Activated T-helper 2 cell treated with anti-CD3 and anti-CD28 coated beads, Interferon-gamma antibody, Interleukin-2, Interleukin-4, amounts not matched to agents 10 μg/mL and 5 μg/mL and 100 μg/mL, durations not matched to agents 14 hours and 24 hours and 36 hours (primary cell): ENCODE results near the gene OAF. TPM values are rescaled to one million over a fixed set of nuclear protein-coding genes. Genes with fewer than 3 reads are reported as not detected.

Experiments
- DNase-seq: peaks from one replicate; pipeline ENCODE4 v3.0.0; 2021; ENCODE audit warnings: low spot score
- H3K27ac Mint-ChIP-seq: one replicate; pipeline ENCODE4 v1.8.0; 2021; ENCODE audit warnings: mixed read lengths
- H3K27me3 Mint-ChIP-seq: one replicate; pipeline ENCODE4 v1.8.0; 2021; ENCODE audit warnings: low read depth, mixed read lengths
- H3K36me3 Mint-ChIP-seq: one replicate; pipeline ENCODE4 v1.8.0; 2021; ENCODE audit warnings: low read depth, mixed read lengths
- H3K4me1 Mint-ChIP-seq: one replicate; pipeline ENCODE4 v1.8.0; 2021; ENCODE audit warnings: low read depth, mixed read lengths
- H3K4me3 Mint-ChIP-seq: one replicate; pipeline ENCODE4 v1.8.0; 2021; ENCODE audit warnings: low read depth, mild to moderate bottlenecking, moderate library complexity, mixed read lengths
- H3K9me3 Mint-ChIP-seq: one replicate; pipeline ENCODE4 v1.8.0; 2021; ENCODE audit warnings: mixed read lengths
- intact Hi-C: fragments of 100-400 bp; cut with micrococcal nuclease; formaldehyde crosslinking; loops from one replicate; pipeline ENCODE4 v1.15.1; 2023
- total RNA-seq: library from RNA; stranded (reverse); gene quantifications from 2 replicates; pipeline ENCODE4 v1.2.3, GENCODE V29; 2022

Gene OAF
- total RNA-seq, 1 donor from 2014 or later: 2.9 TPM

- Mint-ChIP-seq H3K36me3 (no peaks in the 10 kb centered on the region), H3K4me3 (no peak overlapping the region), H3K9me3 (no peaks in the 10 kb centered on the region), H3K27me3 (peaks cover 36% of the 10 kb centered on the region), H3K27ac (no peak overlapping the region), H3K4me1 (peaks cover 7% of the 10 kb centered on the region)
- DNase-seq: no peak
- intact Hi-C loops: no loop called here
Measured at GRCh38 chr11:120214581-120214980, 3.7 kb downstream of the OAF start.

GRCh38 chr11:120215634-120216033 lies 4.8 kb downstream of the OAF start:
- peaks cover 32% of the 10 kb centered on the region for H3K27me3 Mint-ChIP-seq

GRCh38 chr11:120216426-120217102 lies 5.7 kb downstream of the OAF start:
- H3K4me3 Mint-ChIP-seq: no peak overlapping the region
- no peak for DNase-seq
- H3K36me3 Mint-ChIP-seq: no peaks in the 10 kb centered on the region
- intact Hi-C loops: no loop called here
- peaks cover 8% of the 10 kb centered on the region for H3K4me1 Mint-ChIP-seq
- peaks cover 30% of the 10 kb centered on the region for H3K27me3 Mint-ChIP-seq
- no peak overlapping the region for H3K27ac Mint-ChIP-seq
- no peaks in the 10 kb centered on the region for H3K9me3 Mint-ChIP-seq

More at GRCh38 chr11:120215634-120216033, 4.8 kb downstream of the OAF start:
- DNase-seq: no peak
- intact Hi-C loops: no loop called here
- no peak overlapping the region for H3K4me3 Mint-ChIP-seq
- H3K36me3 Mint-ChIP-seq: no peaks in the 10 kb centered on the region
- H3K9me3 Mint-ChIP-seq: no peaks in the 10 kb centered on the region
- no peak overlapping the region for H3K27ac Mint-ChIP-seq
- H3K4me1 Mint-ChIP-seq: peaks cover 4% of the 10 kb centered on the region

DNA sequence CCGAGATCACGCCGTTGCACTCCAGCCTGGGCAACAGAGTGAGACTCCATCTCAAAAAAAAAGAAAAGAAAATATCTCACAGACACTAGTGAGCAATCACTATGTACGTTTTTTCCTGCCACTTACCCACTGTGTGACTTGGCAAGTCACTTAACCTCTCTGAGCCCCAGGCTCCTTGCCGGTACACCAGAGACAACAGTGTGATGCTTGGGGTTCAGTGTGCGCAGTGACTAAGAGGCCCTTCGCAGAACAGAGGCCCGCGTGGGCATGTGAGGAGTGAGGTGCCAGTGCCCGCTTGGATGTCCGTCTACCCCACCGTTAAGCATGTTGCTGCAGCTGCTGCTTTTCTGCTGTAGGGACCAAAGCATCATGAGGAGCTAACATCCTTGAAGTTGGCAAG lies 6.7 kb downstream of the OAF start:
- H3K4me3 Mint-ChIP-seq: no peak overlapping the region
- H3K27me3 Mint-ChIP-seq: peaks cover 22% of the 10 kb centered on the region
- intact Hi-C loops: no loop called here

DNA sequence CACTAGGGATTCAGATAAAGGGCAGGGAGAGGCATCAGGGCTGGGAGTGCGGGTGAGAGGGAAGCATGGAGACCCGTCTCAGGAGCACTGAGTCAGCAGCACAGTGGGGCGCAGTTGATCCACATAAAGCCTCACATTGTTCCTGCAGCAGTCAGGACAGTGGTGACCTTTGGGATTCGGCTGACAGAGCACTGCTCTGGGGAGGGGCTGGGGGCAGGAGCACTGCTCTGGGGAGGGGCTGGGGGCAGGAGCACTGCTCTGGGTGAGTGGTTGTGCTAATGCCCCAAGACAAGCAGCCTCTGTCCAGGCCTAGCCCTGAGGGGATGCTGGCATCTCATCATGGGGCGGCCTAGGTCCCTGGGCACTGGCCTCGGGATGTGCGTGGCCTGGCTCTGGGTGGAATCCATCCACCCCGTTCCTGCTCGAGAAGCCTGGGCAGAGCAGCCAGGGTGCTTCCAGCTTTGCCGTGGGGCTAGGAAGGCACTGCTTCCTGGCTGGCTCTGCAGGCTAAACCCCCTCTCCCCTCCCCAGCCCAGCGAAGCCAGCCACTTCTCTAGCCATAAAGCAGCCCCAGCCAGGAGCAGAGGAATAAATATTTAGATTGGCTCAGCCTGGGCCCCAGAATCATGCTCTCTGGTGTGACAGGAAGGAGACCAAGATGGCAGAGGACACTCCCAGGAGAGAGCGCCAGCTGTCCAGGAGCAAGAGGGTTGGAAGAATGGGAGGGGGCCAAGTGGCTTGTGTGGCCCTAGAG lies 7.3 kb downstream of the OAF start:
- Mint-ChIP-seq H3K4me1 (peaks cover 6% of the 10 kb centered on the region), H3K27me3 (peaks cover 16% of the 10 kb centered on the region), H3K36me3 (no peaks in the 10 kb centered on the region), H3K27ac (no peak overlapping the region), H3K9me3 (no peaks in the 10 kb centered on the region), H3K4me3 (no peak overlapping the region)
- DNase-seq: no peak
- intact Hi-C loops: no loop called here

More for the DNA sequence above, 6.7 kb downstream of the OAF start:
- DNase-seq: no peak
- Mint-ChIP-seq H3K27ac (no peak overlapping the region), H3K36me3 (no peaks in the 10 kb centered on the region), H3K4me1 (peaks cover 6% of the 10 kb centered on the region), H3K9me3 (no peaks in the 10 kb centered on the region)

GRCh38 chr11:120218695-120219033 lies 7.8 kb downstream of the OAF start:
- H3K36me3 Mint-ChIP-seq: no peaks in the 10 kb centered on the region
- peaks cover 6% of the 10 kb centered on the region for H3K4me1 Mint-ChIP-seq
- no peaks in the 10 kb centered on the region for H3K9me3 Mint-ChIP-seq
- no peak for DNase-seq
- peaks cover 17% of the 10 kb centered on the region for H3K27me3 Mint-ChIP-seq
- no peak overlapping the region for H3K27ac Mint-ChIP-seq
- intact Hi-C loops: no loop called here
- no peak overlapping the region for H3K4me3 Mint-ChIP-seq

DNA sequence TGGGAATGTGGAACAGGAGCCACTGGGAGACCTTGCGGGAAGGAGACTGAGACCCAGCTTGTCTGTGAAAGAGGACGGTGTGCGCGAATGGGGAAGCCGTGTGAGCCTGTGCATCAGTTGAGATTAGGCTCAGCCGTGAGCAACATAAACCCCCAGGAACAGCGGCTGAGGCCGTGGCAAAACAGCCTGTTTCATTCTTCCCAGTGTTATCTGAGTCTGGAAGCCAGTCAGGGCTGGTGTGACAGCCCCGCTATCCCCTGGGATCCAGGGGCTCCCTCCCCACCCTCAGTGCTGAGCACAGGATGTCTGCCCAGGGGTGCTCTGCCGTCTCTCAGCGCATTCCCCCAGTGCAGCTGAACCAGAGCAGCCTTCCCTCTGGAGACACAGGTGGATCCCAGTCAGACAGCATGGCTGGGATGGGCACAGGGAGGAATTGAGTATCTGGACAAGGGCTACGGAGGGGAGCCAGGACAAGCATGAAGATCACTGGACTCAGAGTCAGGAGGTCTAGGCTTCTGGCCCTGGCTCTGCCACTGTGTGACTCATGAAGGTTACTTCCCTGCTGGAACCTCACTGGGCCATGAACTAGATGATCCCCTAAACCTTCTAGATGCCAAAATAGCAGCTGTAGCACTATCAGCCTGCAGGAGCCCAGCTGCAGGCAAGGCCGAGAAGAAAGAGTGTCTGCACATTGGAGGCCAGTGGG lies 8.6 kb downstream of the OAF start:
- DNase-seq: no peak
- no peaks in the 10 kb centered on the region for H3K36me3 Mint-ChIP-seq
- H3K9me3 Mint-ChIP-seq: no peaks in the 10 kb centered on the region
- H3K27ac Mint-ChIP-seq: no peak overlapping the region
- no peak overlapping the region for H3K4me3 Mint-ChIP-seq
- H3K27me3 Mint-ChIP-seq: peaks cover 13% of the 10 kb centered on the region
- H3K4me1 Mint-ChIP-seq: peaks cover 6% of the 10 kb centered on the region
- intact Hi-C loops: no loop called here

DNA sequence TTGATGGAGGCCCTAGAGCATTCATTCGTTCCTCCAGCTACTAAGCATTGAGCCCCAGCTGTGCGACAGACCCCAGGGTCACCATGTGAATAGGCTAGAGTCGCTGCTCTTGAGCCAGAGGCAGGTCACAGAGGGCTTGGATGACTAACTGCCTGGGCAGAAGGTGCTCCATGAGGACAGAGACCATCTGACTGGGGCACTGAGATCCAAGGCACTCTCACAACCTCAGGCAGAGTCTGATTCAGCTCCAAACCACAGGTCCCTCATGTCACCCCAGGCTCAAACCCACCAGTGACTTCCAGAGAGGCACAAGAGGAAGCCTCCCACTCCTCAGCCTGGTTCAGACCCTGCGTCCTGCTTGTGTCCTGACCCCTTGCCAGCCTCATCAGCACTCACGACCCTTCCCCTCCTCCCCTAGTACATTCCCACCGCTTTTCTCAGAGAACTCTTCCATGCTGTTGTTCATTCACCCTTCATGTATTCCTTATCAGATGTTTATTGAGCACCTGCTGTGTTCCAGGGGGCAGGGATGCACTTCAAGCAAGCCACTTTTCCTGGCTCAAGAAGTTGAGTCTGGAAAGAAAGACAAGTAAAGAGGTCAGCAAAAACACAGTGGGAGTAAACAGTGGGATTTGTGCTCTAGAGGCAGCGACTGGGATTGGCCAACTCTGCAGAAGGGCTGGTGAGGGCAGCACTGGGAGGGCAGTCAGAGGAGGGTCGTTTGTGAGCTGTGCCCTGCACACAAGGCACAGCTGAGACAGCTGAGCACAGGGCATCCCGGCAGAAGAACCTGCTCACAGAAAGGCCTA lies 9.3 kb downstream of the OAF start:
- H3K27me3 Mint-ChIP-seq: peaks cover 17% of the 10 kb centered on the region
- no peaks in the 10 kb centered on the region for H3K9me3 Mint-ChIP-seq
- H3K36me3 Mint-ChIP-seq: no peaks in the 10 kb centered on the region

GRCh38 chr11:120220747-120221037 lies 9.9 kb downstream of the OAF start:
- Mint-ChIP-seq H3K36me3 (no peaks in the 10 kb centered on the region), H3K27me3 (peaks cover 18% of the 10 kb centered on the region), H3K4me3 (no peak overlapping the region), H3K27ac (no peak overlapping the region), H3K4me1 (peaks cover 6% of the 10 kb centered on the region), H3K9me3 (no peaks in the 10 kb centered on the region)
- DNase-seq: no peak
- intact Hi-C loops: no loop called here

More for the DNA sequence above, 9.3 kb downstream of the OAF start:
- Mint-ChIP-seq H3K27ac (no peak overlapping the region), H3K4me1 (peaks cover 6% of the 10 kb centered on the region), H3K4me3 (no peak overlapping the region)
- DNase-seq: no peak
- intact Hi-C loops: no loop called here

DNA sequence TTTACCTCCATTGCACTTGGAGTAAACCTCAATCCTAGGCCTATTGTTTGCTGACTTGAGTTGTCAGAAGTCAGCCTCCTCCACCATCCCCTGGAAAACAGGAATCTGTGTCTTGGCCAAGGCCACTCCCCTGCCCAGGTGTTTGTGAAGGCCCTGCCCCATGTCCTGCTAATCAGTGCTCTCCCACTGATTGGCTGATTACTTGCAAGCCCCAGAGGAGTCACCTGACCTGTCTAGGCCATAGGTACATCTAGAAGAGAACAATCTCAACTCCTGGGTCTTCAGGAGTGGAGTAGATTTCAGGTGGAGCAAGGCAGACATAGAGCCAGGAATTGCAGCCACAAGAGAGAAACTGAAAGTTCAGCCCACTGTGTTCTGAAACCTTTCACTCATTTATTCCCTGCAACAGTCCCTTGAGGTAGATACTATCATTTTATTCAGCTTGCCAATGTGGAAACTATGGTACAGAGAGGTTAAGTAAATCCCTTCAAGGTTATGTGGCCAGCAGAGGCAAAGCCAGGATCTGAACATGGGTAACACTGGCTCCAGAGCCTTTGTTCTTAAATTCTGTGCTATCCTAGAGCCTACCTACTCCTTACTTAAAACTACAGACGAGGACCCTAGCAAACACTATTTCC lies 10.4 kb downstream of the OAF start:
- Mint-ChIP-seq H3K27ac (no peak overlapping the region), H3K36me3 (no peaks in the 10 kb centered on the region)
- intact Hi-C loops: no loop called here

GRCh38 chr11:120222916-120223315 lies 12.1 kb downstream of the OAF start:
- Mint-ChIP-seq H3K27me3 (peaks cover 21% of the 10 kb centered on the region), H3K4me3 (no peak overlapping the region), H3K36me3 (no peaks in the 10 kb centered on the region), H3K9me3 (no peaks in the 10 kb centered on the region), H3K27ac (no peak overlapping the region), H3K4me1 (peaks cover 6% of the 10 kb centered on the region)
- intact Hi-C loops: no loop called here
- DNase-seq: no peak

More for the DNA sequence above, 10.4 kb downstream of the OAF start:
- H3K27me3 Mint-ChIP-seq: peaks cover 21% of the 10 kb centered on the region
- H3K4me3 Mint-ChIP-seq: no peak overlapping the region
- peaks cover 6% of the 10 kb centered on the region for H3K4me1 Mint-ChIP-seq
- DNase-seq: no peak
- no peaks in the 10 kb centered on the region for H3K9me3 Mint-ChIP-seq

- Mint-ChIP-seq H3K4me3 (no peak overlapping the region), H3K36me3 (no peaks in the 10 kb centered on the region), H3K27ac (no peak overlapping the region), H3K9me3 (no peaks in the 10 kb centered on the region), H3K4me1 (peaks cover 6% of the 10 kb centered on the region), H3K27me3 (peaks cover 20% of the 10 kb centered on the region)
- no peak for DNase-seq
- intact Hi-C loops: no loop called here
Measured at GRCh38 chr11:120223793-120224192, 13.0 kb downstream of the OAF start.
